Right renal pelvis (tissue), 4 donors: Measurements from ENCODE around the gene ANKRD33B. TPM values are rescaled to one million over a fixed set of nuclear protein-coding genes. Genes with fewer than 3 reads are reported as not detected.
"Not testable (repeated sequence)": the region's sequence is repeated elsewhere in the genome, so short reads cannot be mapped to it uniquely, and the experiment has no call there.

ENCODE experiments used
- DNase-seq, 4 donors: peaks; one replicate each; pipeline ENCODE4 v3.0.0-alpha.2; 2013; ENCODE audit warnings: low read depth in 4 of 4, low spot score in 3 of 4, missing footprints in 1 of 4
- polyA plus RNA-seq, 4 donors: library from polyadenylated mRNA; unstranded; fragments of 120-200 nt; gene quantifications; one replicate each; pipeline ENCODE4 v1.2.1, GENCODE V29; 2013; ENCODE audit not compliant: insufficient read length in 4 of 4

The ANKRD33B gene
- 1 to 10 TPM; 1.4 to 1.9 (median 1.8) TPM for polyA plus RNA-seq

GRCh38 chr5:10563945-10564837 lies at the start of gene ANKRD33B:
ANKRD33B (plus strand) TSS chr5:10564070; CDS start chr5:10564468, 398 bp downstream.
- DNase-seq: peak in 1 of 4 donors; percentile 39

- DNase-seq: not testable (repeated sequence)
Measured at GRCh38 chr5:10514572-10514971, 49.3 kb upstream of the ANKRD33B start.

- no peak for DNase-seq
Measured at GRCh38 chr5:10515492-10515891, 48.4 kb upstream of the ANKRD33B start.

DNA sequence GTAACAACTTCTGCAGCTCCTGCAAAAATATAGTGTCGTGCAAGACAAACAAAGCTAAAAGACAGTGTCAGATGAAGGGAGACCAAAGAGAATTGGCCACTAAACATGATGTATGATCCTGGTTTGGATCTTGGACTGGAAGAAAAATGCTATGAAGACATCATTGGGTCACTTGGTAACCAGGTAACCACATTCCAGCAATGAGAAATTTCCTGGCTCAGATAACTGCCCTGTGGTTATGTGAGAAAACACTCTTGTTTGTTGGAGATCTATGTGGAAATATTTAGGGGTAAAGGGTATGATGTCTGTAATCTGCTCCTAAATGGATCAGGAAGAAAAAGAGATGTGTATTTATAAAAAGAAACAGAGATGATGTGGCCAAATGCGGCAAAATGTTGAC lies 45.5 kb upstream of the ANKRD33B start:
- DNase-seq: no peak

- DNase-seq: no peak
Measured at GRCh38 chr5:10519729-10520128, 44.1 kb upstream of the ANKRD33B start.

- no peak for DNase-seq
Measured at GRCh38 chr5:10520706-10521105, 43.2 kb upstream of the ANKRD33B start.

- no peak for DNase-seq
Measured at GRCh38 chr5:10521466-10522223, 42.2 kb upstream of the ANKRD33B start.

- no peak for DNase-seq
Measured at GRCh38 chr5:10522224-10522611, 41.7 kb upstream of the ANKRD33B start.

- no peak for DNase-seq
Measured at GRCh38 chr5:10524376-10525123, 39.3 kb upstream of the ANKRD33B start.

- DNase-seq: no peak
Measured at GRCh38 chr5:10525124-10525495, 38.8 kb upstream of the ANKRD33B start.

DNA sequence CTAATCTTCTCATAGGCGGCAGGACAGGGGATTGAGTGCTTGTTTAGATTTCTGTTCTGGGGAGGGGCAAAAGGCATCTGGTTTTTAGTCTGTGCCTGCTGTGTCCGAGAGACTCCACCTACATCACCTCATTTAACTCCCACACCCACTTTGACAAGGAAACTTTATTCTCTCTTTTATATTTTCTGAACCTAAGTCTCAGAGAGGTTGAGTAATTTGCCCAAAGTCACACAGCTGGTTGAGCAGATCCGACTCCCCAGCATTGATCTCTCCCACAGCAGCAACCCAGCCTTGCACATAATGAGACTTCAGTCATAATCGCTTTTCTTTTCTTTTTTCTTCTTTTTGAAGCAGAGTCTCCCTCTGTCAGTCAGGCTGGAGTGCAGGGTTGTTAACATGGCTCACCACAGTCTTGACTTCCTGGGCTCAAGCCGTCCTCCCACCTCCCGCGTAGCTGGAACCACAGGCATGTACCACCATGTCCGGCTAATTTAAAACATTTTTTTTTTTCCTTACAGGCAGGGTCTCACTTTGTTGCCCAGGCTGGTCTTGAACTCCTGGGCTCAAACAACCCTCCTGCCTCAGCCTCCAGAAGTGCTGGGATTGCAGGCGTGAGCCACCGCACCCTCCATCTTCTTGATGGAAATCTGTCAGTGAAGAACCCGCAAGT lies 36.5 kb upstream of the ANKRD33B start:
- no peak for DNase-seq

GRCh38 chr5:10528056-10528816 lies 35.6 kb upstream of the ANKRD33B start:
- DNase-seq: no peak

DNA sequence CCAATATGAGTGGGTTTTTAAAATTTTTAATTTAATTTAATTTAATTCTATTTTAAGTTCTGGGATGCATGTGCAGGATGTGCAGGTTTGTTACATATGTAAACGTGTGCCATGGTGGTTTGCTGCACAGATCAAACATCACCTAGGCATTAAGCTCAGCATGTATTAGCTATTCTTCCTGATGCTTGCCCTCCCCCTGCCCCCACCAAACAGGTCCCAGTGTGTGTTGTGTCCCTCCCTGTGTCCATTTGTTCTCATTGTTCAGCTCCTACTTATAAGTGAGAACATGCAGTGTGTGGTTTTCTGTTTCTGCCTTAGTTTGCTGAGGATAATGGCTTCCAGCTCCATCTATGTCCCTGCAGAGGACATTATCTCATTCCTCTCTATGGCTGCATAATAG lies 35.0 kb upstream of the ANKRD33B start:
- no peak for DNase-seq

DNA sequence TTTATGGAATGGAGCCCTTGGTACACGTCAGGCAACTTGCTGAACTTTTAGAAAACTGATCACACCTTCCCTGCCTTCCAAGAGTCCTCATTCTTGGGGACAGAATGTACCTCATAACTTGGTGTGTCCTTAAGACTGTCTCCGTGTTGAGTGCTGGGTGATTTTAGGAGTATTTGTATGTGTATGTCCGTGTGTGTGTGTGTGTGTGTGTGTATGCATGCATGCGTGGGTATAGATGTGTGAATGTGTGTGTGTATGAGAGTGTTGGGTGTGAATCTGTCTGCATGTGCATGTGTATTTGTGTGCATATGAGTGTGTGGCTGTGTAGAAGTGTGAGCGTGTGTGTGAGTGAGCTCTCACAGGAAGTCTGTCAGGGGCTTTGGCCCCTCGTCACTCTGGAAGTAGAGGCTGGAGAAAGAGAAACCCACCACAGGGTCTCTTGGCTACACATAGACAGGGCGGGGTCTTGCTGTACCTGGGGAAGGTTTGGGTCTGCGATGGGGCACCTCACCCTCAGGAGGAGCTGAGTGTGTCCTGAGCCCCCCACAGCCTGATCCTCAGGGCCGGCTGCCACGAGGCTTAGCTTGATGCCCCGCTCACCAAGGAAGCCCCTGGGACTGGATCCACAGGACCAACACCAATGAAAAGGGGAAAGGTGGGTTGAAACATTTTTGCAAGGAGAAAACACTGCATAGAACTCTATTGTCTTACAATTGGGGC lies 33.1 kb upstream of the ANKRD33B start:
- DNase-seq: no peak

DNA sequence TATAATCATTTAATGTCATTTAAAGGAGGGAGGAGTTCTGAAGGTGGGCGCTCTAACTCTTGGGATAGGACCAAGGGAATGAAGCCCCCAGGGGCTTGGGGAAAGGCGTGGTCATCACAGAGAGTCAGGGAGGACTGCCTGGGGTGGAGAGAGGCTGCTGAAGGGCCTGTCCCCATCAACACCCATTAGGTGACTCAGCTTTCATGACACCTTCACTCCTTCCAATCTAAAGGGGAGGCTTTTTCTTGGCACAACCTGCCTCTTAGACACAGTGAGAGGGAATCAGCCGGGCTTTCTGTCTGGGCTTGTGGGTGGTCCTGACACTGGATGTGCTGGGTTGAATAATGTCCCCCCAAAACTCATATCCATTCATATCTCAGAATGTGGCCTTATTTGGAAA lies 31.4 kb upstream of the ANKRD33B start:
- DNase-seq: no peak

GRCh38 chr5:10533226-10533625 lies 30.6 kb upstream of the ANKRD33B start:
- no peak for DNase-seq

DNA sequence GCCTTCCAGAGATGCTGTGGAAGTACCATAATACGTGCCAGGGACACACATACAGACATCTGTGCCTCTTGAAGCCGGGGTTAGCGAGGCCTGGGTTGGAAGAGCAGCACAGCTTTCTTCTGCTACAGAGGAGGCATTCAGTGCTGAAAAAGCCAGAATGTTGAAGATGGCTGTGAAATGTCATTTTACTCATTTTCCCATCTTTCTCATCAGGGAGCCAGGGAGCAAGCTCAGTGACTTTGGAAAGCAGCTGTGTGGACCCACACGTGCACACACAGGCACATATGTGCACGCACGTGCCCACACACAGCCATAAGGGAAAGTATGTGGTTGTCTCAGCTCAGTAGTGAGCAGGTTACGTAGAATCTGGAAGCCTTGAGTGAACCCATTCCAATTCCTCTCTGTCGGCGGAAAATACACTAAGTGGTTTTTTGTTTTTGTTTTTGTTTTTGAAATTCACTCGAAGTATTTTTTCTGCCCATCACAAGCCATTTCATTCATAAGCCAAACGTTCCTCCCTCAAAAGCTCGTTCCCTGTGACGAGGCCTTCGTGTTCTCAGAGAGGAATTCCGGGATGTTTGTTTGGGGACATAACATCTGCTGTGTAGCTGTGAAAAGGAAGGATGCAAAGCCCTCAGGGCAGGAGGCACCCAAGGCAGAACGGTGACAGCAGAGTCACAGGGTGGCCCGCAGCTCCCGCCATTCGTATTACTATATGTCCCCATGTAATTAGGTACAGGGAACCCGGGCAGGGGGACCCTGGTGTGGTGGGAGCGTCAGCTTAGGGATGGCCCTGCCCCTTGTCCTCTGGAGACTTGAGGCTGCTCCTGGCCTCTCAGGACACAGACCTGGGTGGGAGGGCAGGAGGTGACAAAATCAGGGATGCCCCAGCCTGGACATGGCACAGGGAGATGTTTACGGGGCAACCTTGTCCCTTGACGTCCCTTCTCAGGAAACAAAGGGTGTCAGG lies 29.0 kb upstream of the ANKRD33B start:
- DNase-seq: no peak

DNA sequence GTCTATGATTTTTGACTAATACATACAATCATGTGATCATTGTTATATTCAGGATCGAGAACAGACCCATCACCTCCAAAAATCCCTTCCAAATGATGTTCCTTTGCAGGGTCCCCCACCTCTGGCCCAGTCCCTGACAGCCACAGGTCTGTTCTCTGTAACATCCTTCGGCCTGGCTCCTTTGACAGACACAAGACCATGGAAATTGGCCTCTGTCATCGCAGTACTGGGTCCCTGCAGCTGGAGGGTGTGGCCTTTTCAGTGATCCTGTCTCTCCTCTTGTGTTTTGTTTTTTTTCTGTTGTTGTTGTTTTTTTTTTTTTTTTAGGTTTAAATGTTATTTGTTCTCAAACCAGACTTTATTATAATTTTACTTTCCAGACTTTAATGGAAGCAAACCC lies 27.4 kb upstream of the ANKRD33B start:
- no peak for DNase-seq
